GM19455 (cell line): ENCODE measurements around the gene CNTNAP2.

Source experiments
- ATAC-seq: cut with Tn5 transposase; IDR thresholded peaks from one replicate; pipeline ENCODE4 v1.9.1; 2021; ENCODE audit not compliant: unreplicated experiment

The CNTNAP2 gene

DNA sequence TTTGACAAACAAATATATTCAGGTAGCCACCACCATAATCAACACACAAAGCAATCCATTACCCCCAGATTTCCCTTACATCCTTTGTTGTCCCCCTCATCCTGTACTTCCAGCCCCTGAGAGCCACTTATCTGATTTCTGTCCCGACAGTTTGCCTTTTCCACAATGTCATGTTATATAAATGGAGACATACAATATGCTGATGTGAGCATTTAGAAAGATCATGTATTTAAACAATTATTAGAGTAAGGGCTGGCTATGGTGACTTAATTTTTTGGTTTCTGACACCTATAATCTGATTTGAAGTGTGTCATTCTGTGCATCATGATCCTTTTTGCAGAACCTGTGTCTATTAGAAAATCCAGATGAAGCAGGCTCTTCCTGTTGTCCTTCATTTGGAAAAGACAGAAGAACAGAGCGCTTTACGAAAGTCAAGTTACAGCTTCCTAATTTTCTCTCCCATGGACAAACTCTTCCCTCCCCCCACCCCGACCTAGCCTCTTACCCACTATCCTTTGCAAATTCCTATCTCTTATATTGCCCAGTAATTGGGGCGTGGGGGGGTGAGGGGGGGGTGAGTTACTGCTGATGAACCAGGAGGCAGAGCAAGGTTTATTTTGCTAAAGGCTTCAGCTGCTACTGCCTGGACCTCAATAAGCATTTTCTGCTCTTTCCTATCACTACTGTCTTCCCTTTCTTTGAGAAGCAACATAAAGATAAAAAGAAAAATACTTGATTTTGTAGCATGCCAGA lies 2221.6 kb downstream of the CNTNAP2 start:
- no peak for ATAC-seq

- ATAC-seq: no peak
Measured at GRCh38 chr7:148340438-148341280, 2224.1 kb downstream of the CNTNAP2 start.

DNA sequence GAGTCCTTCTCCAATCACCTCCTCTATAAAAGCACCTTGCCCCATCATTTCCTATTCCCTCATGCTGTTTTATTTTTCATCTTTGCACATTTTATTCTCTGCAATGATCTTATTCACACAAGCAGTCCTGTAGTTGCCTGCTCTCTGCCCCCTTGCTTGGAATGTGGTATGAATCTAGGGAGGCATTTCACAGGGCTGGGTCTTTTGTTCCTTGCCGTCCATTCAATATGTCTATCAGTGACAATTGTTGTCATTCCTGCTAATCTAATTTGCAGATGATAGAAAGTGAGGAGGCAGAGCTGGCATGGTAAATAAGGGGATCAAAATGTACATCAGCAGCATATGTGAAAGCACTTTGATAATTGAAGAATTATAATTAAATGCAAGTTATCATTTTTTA lies 2227.8 kb downstream of the CNTNAP2 start:
- no peak for ATAC-seq

DNA sequence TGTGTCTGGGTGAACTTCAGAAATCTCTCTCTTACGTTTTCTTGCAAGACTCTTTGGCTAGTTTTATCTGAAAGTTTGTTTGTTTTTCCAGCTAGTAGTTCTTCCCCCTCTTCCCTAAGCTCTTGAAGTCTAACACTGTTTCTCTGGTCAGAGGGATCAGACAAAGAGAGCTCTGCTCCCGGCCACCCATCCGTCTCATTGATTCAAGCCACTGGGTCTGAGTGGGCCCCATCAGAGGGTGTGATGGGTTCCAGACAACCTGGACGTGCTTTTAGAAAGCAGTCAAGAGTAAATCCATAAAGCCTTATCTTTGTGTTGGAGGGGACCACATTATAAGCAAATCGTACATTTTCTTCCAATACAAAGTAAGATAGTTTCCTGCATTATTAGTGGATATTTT lies 2231.4 kb downstream of the CNTNAP2 start:
- ATAC-seq: no peak

DNA sequence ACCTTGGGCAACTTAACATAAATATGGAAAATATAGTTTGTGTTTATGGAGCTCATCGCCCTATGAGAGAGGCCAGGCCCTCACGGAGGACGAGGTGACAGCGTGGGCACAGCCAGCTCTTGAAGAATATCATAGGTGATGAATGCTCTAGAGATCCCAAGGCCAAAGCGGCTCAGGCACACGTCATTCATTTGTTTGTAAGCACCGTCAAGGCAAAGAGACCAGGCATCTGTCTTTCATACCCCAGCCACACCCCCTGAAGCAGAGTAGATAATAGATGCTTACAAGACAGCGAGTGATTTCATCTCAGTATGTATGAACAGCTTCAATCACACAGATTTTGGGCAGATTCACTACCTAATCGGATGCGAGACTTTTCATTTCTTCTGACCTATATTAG lies 2231.9 kb downstream of the CNTNAP2 start:
- no peak for ATAC-seq

DNA sequence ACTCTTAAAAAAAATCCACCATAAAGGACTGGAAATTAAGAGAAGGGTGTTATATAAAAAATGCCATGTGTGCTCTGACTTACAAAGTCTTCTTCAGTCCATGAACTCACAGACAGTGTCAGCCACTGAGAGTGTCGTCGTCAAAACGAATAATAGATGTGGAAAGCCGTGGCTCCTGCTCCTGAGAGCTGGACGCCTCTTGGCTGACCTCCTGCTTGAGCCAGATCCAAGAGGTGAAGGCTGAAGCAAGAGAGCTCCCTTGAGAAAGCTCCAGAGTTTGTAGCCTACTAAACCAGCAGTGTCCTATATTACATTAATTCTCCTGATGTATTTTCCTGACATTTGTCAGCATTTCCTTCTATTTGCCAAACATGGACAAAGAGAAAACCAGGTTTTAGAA lies 2239.7 kb downstream of the CNTNAP2 start:
- no peak for ATAC-seq

DNA sequence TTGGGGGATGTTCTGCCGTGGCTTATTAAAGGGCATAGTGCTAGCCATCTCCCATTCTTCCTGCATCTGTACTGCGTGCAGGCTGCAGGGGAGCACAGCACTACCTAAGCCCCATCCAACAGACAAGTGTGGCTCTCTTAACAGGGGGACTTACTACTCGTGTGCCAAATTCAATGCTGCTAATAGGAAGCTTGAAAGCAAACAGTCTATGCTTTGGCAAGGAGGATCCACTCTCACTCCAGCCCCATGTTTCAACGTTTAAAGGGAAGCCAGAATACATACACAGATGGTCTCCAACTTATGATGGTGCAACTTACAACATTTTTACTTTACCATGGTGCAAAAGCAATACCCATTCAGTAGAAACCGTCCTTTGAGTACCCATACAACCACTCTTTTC lies 2245.9 kb downstream of the CNTNAP2 start:
- no peak for ATAC-seq

DNA sequence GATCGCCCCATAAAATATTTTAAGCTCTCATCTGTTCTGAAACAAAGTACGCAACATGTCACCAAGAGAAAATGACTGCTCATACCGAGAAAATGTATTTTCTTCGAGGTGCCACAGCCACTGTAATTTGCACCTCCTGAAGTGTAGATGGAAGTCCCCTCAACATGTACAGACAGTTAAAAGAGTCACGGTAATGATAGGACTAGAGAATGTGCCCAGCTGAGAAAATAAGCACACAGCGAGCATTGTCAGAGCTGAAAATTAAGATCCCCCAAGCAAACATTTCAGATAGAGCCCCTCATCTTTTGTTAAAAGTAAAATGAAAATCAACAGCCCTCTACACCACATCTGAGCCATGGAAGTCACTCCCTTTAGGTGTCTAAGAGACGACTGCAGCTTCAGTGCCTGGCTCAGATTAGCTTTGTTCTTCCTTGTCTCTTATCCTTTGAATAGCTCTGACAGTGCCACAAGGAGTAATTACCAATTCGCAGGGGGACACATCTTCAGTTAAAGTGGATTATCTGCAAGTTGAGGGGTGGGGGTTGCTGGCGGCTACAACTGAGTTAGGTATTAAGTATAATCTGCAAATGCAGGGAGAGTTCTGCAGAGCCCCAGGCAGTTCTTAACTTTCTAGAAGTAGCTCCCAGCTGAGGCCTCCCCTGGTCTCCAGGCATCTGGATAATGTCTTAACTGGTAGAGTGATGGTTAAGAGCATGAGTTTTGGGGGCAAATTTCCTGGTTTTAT lies 2251.3 kb downstream of the CNTNAP2 start:
- no peak for ATAC-seq

DNA sequence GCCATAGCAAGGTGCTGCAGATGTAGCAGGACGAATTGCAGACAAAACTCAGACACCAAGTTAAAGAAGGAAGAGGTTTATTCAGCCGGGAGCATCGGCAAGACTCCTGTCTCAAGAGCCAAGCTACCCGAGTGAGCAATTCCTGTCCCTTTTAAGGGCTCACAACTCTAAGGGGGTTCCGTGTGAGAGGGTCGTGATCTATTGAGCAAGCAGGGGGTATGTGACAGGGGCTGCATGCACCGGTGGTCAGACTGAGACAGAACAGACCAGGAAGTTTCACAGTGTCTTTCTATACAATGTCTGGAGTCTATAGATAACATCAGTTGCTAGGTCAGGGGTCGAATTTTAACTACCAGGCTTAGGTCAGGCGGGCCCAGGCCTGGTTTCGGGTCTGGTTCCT lies 2252.0 kb downstream of the CNTNAP2 start:
- no peak for ATAC-seq

- ATAC-seq: no peak
Measured at GRCh38 chr7:148371280-148371937, 2254.8 kb downstream of the CNTNAP2 start.

GRCh38 chr7:148374396-148375259 lies 2258.0 kb downstream of the CNTNAP2 start:
- no peak for ATAC-seq

DNA sequence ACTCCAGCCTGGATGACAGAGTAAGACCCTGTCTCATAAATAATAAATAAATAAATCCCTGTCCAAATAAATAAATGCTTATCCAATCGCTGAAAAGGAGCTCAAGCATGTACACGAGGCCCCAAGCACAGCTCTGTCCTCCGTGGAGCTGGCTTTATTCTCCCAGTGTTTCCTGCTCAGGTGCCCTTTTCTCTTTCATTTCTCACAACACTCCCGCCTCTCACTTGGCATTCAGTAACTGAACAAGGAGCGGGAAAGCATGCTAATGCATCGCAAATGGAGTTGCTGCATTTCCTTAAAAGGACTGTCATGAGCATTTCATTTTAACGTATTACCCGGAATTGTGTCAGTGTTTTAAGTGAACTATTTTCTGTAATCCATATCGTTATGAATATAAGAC lies 2263.1 kb downstream of the CNTNAP2 start:
- no peak for ATAC-seq

DNA sequence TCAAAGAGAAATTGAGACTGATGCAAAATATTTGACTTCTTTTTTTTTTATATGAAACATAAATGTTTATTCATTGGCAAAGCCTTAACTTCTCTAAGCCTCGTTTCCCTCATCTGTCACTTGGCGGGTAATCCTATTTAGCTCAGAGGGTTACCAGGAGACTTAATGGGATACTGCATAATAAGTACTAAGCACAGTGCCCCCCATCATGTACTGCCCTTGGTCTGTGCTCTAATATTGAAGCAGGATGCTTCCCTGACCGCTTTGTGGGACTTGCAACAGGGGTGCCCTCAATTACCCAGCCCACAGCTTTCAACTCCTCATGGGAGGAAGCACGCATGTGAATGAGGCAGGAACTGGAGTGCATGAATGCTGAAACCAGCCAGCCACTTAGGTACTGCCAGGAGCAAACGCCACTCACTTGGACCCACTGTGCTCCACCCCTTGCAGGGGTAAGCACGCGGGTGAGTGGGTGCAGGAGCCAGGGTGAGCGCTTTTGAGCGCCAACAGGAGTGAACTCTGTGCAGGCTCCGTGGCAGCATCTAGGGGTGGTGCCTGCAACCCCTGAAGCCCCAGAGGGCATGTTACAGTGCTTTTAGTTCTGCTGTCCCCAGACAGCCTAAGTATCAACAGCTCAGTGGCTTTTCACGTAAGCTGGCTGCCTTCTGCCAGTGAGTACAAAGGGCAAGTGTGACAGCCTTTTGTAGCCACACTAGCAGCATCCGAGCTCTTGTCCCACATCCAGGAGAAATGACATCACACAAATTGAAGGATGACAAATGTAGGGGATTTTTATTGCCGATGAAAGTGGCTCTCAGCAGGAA lies 2264.2 kb downstream of the CNTNAP2 start:
- no peak for ATAC-seq

GRCh38 chr7:148382596-148382995 lies 2266.0 kb downstream of the CNTNAP2 start:
- no peak for ATAC-seq

- no peak for ATAC-seq
Measured at GRCh38 chr7:148383651-148384050, 2267.1 kb downstream of the CNTNAP2 start.

- ATAC-seq: no peak
Measured at GRCh38 chr7:148385009-148385682, 2268.5 kb downstream of the CNTNAP2 start.

- no peak for ATAC-seq
Measured at GRCh38 chr7:148390381-148390780, 2273.8 kb downstream of the CNTNAP2 start.

GRCh38 chr7:148391591-148391990 lies 2275.0 kb downstream of the CNTNAP2 start:
- no peak for ATAC-seq

- no peak for ATAC-seq
Measured at GRCh38 chr7:148394582-148394981, 2278.0 kb downstream of the CNTNAP2 start.
